Hepatocyte (in vitro differentiated cells): ENCODE measurements around the gene MRPL50. TPM values are rescaled to one million over a fixed set of nuclear protein-coding genes. Genes with fewer than 3 reads are reported as not detected.

ENCODE experiments used
- DNase-seq: peaks from one replicate; pipeline ENCODE4 v3.0.0-alpha.2; 2016; ENCODE audit warnings: low spot score
- H2AFZ ChIP-seq: fragments of 200-600 bp; sonication (generic); 2 replicates; pipeline ENCODE4 v1.6.0; 2016; ENCODE audit warnings: antibody characterized with exemption, mild to moderate bottlenecking
- H3K27ac ChIP-seq: fragments of 200-600 bp; sonication (generic); 2 replicates; pipeline ENCODE4 v1.5.1; 2016; ENCODE audit warnings: mild to moderate bottlenecking
- H3K27me3 ChIP-seq: fragments of 200-600 bp; sonication (generic); 2 replicates; pipeline ENCODE4 v1.6.1; 2016
- H3K36me3 ChIP-seq: fragments of 200-600 bp; sonication (generic); replicated peaks from 2 replicates; pipeline ENCODE4 v1.5.1; 2016; ENCODE audit warnings: low read depth; ENCODE audit not compliant: insufficient read depth
- H3K4me1 ChIP-seq: fragments of 200-600 bp; sonication (generic); 2 replicates; pipeline ENCODE4 v1.5.1; 2016; ENCODE audit warnings: mild to moderate bottlenecking, moderate library complexity; ENCODE audit not compliant: insufficient read depth
- H3K4me2 ChIP-seq: fragments of 200-600 bp; sonication (generic); 2 replicates; pipeline ENCODE4 v1.6.0; 2016
- H3K4me3 ChIP-seq: fragments of 200-600 bp; sonication (generic); 2 replicates; pipeline ENCODE4 v1.5.1; 2016; ENCODE audit warnings: mild to moderate bottlenecking
- H3K79me2 ChIP-seq: fragments of 200-600 bp; sonication (generic); 2 replicates; pipeline ENCODE4 v1.6.0; 2017; ENCODE audit warnings: mild to moderate bottlenecking
- H3K9me2 ChIP-seq: fragments of 200-600 bp; sonication (generic); replicated peaks from 2 replicates; pipeline ENCODE4 v1.6.0; 2017; ENCODE audit warnings: mild to moderate bottlenecking; ENCODE audit not compliant: insufficient read depth
- H3K9me3 ChIP-seq: fragments of 200-600 bp; sonication (generic); 2 replicates; pipeline ENCODE4 v1.5.1; 2016; ENCODE audit warnings: low read depth, mild to moderate bottlenecking
- H4K20me1 ChIP-seq: fragments of 200-600 bp; sonication (generic); 2 replicates; pipeline ENCODE4 v1.6.0; 2016; ENCODE audit warnings: mild to moderate bottlenecking; ENCODE audit not compliant: insufficient read depth, poor library complexity, severe bottlenecking
- CTCF ChIP-seq: fragments of 200-600 bp; sonication (generic); IDR thresholded peaks from 2 replicates; pipeline ENCODE4 v1.5.1; 2016; ENCODE audit warnings: antibody characterized with exemption, mild to moderate bottlenecking; ENCODE audit not compliant: poor library complexity
- EZH2 ChIP-seq: fragments of 200-600 bp; sonication (generic); IDR thresholded peaks from 2 replicates; pipeline ENCODE4 v1.6.1; 2016; ENCODE audit warnings: antibody characterized with exemption, mild to moderate bottlenecking, borderline replicate concordance
- EZH2phosphoT487 ChIP-seq: fragments of 200-600 bp; sonication (generic); IDR thresholded peaks from one replicate; pipeline ENCODE4 v1.6.1; 2018; ENCODE audit warnings: antibody characterized with exemption, mild to moderate bottlenecking, low read depth, moderate library complexity; ENCODE audit not compliant: unreplicated experiment, severe bottlenecking
- WGBS: methylation state at CpG from one replicate; pipeline ENCODE4 v1.1.6; 2016; ENCODE audit warnings: low lambda C conversion rate; ENCODE audit errors: missing lambda C conversion rate; 5-methylcytosine and 5-hydroxymethylcytosine counted together
- polyA plus RNA-seq: library from polyadenylated mRNA; unstranded; fragments of >200 nt; fragmentation: Nextera tagmentation; extraction: Ambion mirVana; gene quantifications from 2 replicates; pipeline ENCODE4 v1.2.1, GENCODE V29; 2016
- total RNA-seq: library from RNA; depleted of rRNA; stranded (reverse); fragments of >200 nt; gene quantifications from 2 replicates; pipeline ENCODE4 v1.2.3, GENCODE V29; 2014

Gene MRPL50
- total and polyA plus RNA-seq, 2 experiments from 2014 or later, result 22.8 to 23.7 TPM

GRCh38 chr9:101375546-101375945 lies 22.9 kb downstream of the MRPL50 start:
- Histone ChIP-seq H4K20me1 (no peaks in the 10 kb centered on the region), H3K79me2 (no peaks in the 10 kb centered on the region), H3K4me3 (no peak overlapping the region), H3K36me3 (no peaks in the 10 kb centered on the region), H3K4me1 (no peaks in the 10 kb centered on the region), H2AFZ (no peak overlapping the region), H3K4me2 (no peak overlapping the region), H3K27me3 (no peaks in the 10 kb centered on the region), H3K9me3 (no peaks in the 10 kb centered on the region), H3K27ac (no peak overlapping the region), H3K9me2 (no peaks in the 10 kb centered on the region)
- no peak for TF ChIP-seq EZH2phosphoT487
- TF ChIP-seq CTCF, result no peak
- TF ChIP-seq EZH2, result no peak
- DNase-seq, result no peak
- 94% methylated on average over 12 of the region's 12 CpGs for WGBS

GRCh38 chr9:101372327-101373118 lies 25.9 kb downstream of the MRPL50 start:
- Histone ChIP-seq H3K9me3 (no peaks in the 10 kb centered on the region), H3K36me3 (no peaks in the 10 kb centered on the region), H4K20me1 (no peaks in the 10 kb centered on the region), H3K9me2 (no peaks in the 10 kb centered on the region), H3K27ac (no peak overlapping the region), H3K4me3 (no peak overlapping the region), H3K4me1 (no peaks in the 10 kb centered on the region), H3K79me2 (no peaks in the 10 kb centered on the region), H2AFZ (no peak overlapping the region), H3K27me3 (no peaks in the 10 kb centered on the region), H3K4me2 (no peak overlapping the region)
- TF ChIP-seq CTCF, result no peak
- TF ChIP-seq EZH2phosphoT487, result no peak
- TF ChIP-seq EZH2, result no peak
- WGBS, result 91% methylated on average over 2 of the region's 2 CpGs
- DNase-seq, result no peak

GRCh38 chr9:101371813-101372212 lies 26.6 kb downstream of the MRPL50 start:
- no peaks in the 10 kb centered on the region for H3K27me3 ChIP-seq
- no peaks in the 10 kb centered on the region for H3K9me2 ChIP-seq
- no peak overlapping the region for H3K4me3 ChIP-seq
- no peaks in the 10 kb centered on the region for H3K9me3 ChIP-seq
- no peak overlapping the region for H2AFZ ChIP-seq
- H3K27ac ChIP-seq, result no peak overlapping the region
- no peak for DNase-seq
- TF ChIP-seq CTCF (no peak), EZH2 (no peak), EZH2phosphoT487 (no peak)
- H3K4me1 ChIP-seq, result no peaks in the 10 kb centered on the region
- H3K79me2 ChIP-seq, result no peaks in the 10 kb centered on the region
- no peaks in the 10 kb centered on the region for H3K36me3 ChIP-seq
- 95% methylated on average over 3 of the region's 3 CpGs for WGBS
- H4K20me1 ChIP-seq, result no peaks in the 10 kb centered on the region
- H3K4me2 ChIP-seq, result no peak overlapping the region
